OCI-LY1 (cell line): ENCODE results near the gene ECPAS.
"Not testable (repeated sequence)": the region's sequence is repeated elsewhere in the genome, so short reads cannot be mapped to it uniquely, and the experiment has no call there.

Experiments used
- H2AFZ ChIP-seq: fragments of 200-600 bp; sonication (generic), shearing (Covaris generic); 2 replicates; pipeline ENCODE4 v1.6.0; 2014; ENCODE audit warnings: antibody characterized with exemption, mild to moderate bottlenecking, low read length
- H3F3A ChIP-seq: fragments of 200-600 bp; sonication (generic), shearing (Covaris generic); 2 replicates; pipeline ENCODE4 v1.6.0; 2014; ENCODE audit warnings: mild to moderate bottlenecking, antibody characterized with exemption, low read length, moderate library complexity; ENCODE audit not compliant: insufficient read depth
- H3K27ac ChIP-seq: fragments of 200-600 bp; sonication (generic); 2 replicates; pipeline ENCODE4 v1.5.1; 2014; ENCODE audit warnings: low read length, mixed run types, mild to moderate bottlenecking, low read depth; ENCODE audit not compliant: poor library complexity, severe bottlenecking
- H3K27me3 ChIP-seq: fragments of 200-600 bp; sonication (generic); 2 replicates; pipeline ENCODE4 v1.6.0; 2014; ENCODE audit warnings: antibody characterized with exemption, mild to moderate bottlenecking, low read length, moderate library complexity; ENCODE audit not compliant: insufficient read depth
- H3K36me3 ChIP-seq: fragments of 200-600 bp; sonication (generic); 2 replicates; pipeline ENCODE4 v1.6.1; 2014; ENCODE audit warnings: mild to moderate bottlenecking, antibody characterized with exemption, low read length, moderate library complexity, mixed read lengths; ENCODE audit not compliant: insufficient read depth
- H3K4me1 ChIP-seq: fragments of 200-600 bp; sonication (generic); 2 replicates; pipeline ENCODE4 v1.5.1; 2014; ENCODE audit warnings: mild to moderate bottlenecking, low read length, moderate library complexity; ENCODE audit not compliant: insufficient read depth, severe bottlenecking
- H3K4me2 ChIP-seq: fragments of 200-600 bp; sonication (generic), shearing (Covaris generic); 2 replicates; pipeline ENCODE4 v1.6.1; 2014; ENCODE audit warnings: low read length
- H3K4me3 ChIP-seq: fragments of 200-600 bp; sonication (generic); 2 replicates; pipeline ENCODE4 v1.5.1; 2014; ENCODE audit warnings: low read length, low read depth, mild to moderate bottlenecking, mixed read lengths; ENCODE audit not compliant: poor library complexity, severe bottlenecking
- H3K79me2 ChIP-seq: fragments of 200-600 bp; shearing (Covaris generic); 2 replicates; pipeline ENCODE4 v1.6.1; 2016; ENCODE audit warnings: mixed run types, low read length, mixed read lengths; ENCODE audit not compliant: insufficient read depth
- H3K9ac ChIP-seq: fragments of 200-600 bp; sonication (generic), shearing (Covaris generic); 2 replicates; pipeline ENCODE4 v1.6.1; 2014; ENCODE audit warnings: mild to moderate bottlenecking, low read length, mixed read lengths
- H3K9me2 ChIP-seq: fragments of 200-600 bp; sonication (generic), shearing (Covaris generic); 2 replicates; pipeline ENCODE4 v1.6.1; 2014; ENCODE audit warnings: low read depth, mild to moderate bottlenecking, low read length, mixed read lengths
- H3K9me3 ChIP-seq: fragments of 200-600 bp; shearing (Covaris generic); 2 replicates; pipeline ENCODE4 v1.6.1; 2014; ENCODE audit warnings: low read length, mixed read lengths
- H4K20me1 ChIP-seq: fragments of 200-600 bp; sonication (generic), shearing (Covaris generic); 2 replicates; pipeline ENCODE4 v1.6.0; 2016; ENCODE audit warnings: mild to moderate bottlenecking, low read length; ENCODE audit not compliant: insufficient read depth
- CTCF ChIP-seq: fragments of 200-600 bp; sonication (generic), shearing (Covaris generic); IDR thresholded peaks from 2 replicates; pipeline ENCODE4 v1.5.1; 2017; ENCODE audit warnings: mild to moderate bottlenecking, antibody characterized with exemption, low read length, moderate library complexity, mixed read lengths
- EZH2 ChIP-seq: fragments of 200-600 bp; sonication (generic), shearing (Covaris generic); IDR thresholded peaks from 2 replicates; pipeline ENCODE4 v1.8.0; 2017; ENCODE audit warnings: borderline replicate concordance, mixed run types, mild to moderate bottlenecking, antibody characterized with exemption, low read length, moderate library complexity, mixed read lengths

Gene ECPAS

DNA sequence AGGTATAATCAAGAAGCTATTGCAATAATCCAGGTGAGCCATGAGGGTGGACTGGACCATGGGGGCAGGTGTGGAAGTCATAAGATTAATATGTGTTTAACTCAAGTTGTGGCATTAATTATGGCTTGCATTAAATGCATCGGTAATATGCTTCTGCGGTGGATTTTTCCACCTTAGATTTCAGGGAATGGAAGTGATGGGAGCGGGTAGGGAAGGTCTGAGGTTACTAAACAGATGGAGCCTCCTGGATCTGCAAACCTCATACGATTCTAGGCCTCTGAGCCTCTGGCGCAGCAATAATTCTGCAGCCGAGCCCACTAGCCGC, 40.5 kb upstream of the ECPAS start:
- Histone ChIP-seq H3K4me1 (peaks cover 7% of the 10 kb centered on the region), H3K9ac (peak overlapping the region; percentile 56; the same call in 1 of the 2 replicates), H3K27me3 (no peaks in the 10 kb centered on the region), H3F3A (no peaks in the 10 kb centered on the region), H4K20me1 (no peaks in the 10 kb centered on the region), H3K4me3 (peak overlapping the region; percentile 68), H3K27ac (no peak overlapping the region), H3K9me3 (no peaks in the 10 kb centered on the region), H2AFZ (no peak overlapping the region), H3K4me2 (peak overlapping the region; percentile 61), H3K36me3 (peaks cover 8% of the 10 kb centered on the region; the same call in 1 of the 2 replicates), H3K79me2 (no peaks in the 10 kb centered on the region), H3K9me2 (no peaks in the 10 kb centered on the region)
- TF ChIP-seq CTCF (no peak), EZH2 (no peak)

DNA sequence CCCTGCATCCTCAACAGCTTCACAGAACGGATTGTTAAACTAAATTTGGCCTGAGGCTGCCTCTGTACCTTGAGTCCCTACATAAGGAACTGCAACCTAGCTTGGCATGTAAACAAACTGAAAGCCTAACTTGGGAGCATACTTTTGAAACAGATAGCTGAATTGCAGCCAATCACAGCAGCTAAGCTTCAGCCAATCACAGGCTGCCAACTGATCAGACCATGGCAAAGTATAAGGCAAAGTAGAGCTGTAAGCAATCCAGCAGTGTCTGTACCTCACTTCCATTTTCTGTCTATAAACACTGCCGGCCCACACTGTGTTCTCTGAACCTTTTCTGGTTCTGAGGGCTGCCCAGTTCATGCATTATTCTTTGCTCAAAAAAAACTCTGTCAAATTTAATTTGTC, 31.9 kb upstream of the ECPAS start:
- Histone ChIP-seq H2AFZ (no peak overlapping the region), H3K9ac (no peak overlapping the region), H3K4me3 (no peak overlapping the region), H3K4me2 (no peak overlapping the region), H3K27ac (no peak overlapping the region), H3K36me3 (no peaks in the 10 kb centered on the region), H3K9me3 (no peaks in the 10 kb centered on the region; the same call in 1 of the 2 replicates), H3K79me2 (no peaks in the 10 kb centered on the region), H3K4me1 (no peaks in the 10 kb centered on the region), H3K9me2 (no peaks in the 10 kb centered on the region), H3K27me3 (no peaks in the 10 kb centered on the region; the same call in 1 of the 2 replicates), H4K20me1 (no peaks in the 10 kb centered on the region), H3F3A (no peaks in the 10 kb centered on the region)
- TF ChIP-seq EZH2 (no peak), CTCF (no peak)

- no peak overlapping the region for H2AFZ ChIP-seq
- no peaks in the 10 kb centered on the region; the same call in 1 of the 2 replicates for H3K9me3 ChIP-seq
- no peak overlapping the region for H3K4me3 ChIP-seq
- H3K27ac ChIP-seq: no peak overlapping the region
- H4K20me1 ChIP-seq: no peaks in the 10 kb centered on the region
- H3K4me2 ChIP-seq: no peak overlapping the region
- no peak for TF ChIP-seq EZH2
- no peak for TF ChIP-seq CTCF
- no peaks in the 10 kb centered on the region for H3F3A ChIP-seq
- H3K36me3 ChIP-seq: no peaks in the 10 kb centered on the region
- no peaks in the 10 kb centered on the region for H3K9me2 ChIP-seq
- no peaks in the 10 kb centered on the region for H3K79me2 ChIP-seq
- H3K9ac ChIP-seq: no peak overlapping the region
- no peaks in the 10 kb centered on the region for H3K4me1 ChIP-seq
- no peaks in the 10 kb centered on the region; the same call in 1 of the 2 replicates for H3K27me3 ChIP-seq
These were observed 30.8 kb upstream of the ECPAS start for GRCh38 chr9:111514967-111515366.

- not testable (repeated sequence) for H3K4me2 ChIP-seq, H3K4me1 ChIP-seq, H3K9me3 ChIP-seq, H3K9ac ChIP-seq, H3K27me3 ChIP-seq, H3K9me2 ChIP-seq, H3K27ac ChIP-seq, H4K20me1 ChIP-seq, H3K79me2 ChIP-seq, H3K36me3 ChIP-seq, H3F3A ChIP-seq, H2AFZ ChIP-seq, H3K4me3 ChIP-seq
These were observed 27.4 kb upstream of the ECPAS start for GRCh38 chr9:111511581-111511980.
